Smooth muscle cell of the pulmonary artery (primary cell): ENCODE data around the gene BAIAP3. TPM values are rescaled to one million over a fixed set of nuclear protein-coding genes. Genes with fewer than 3 reads are reported as not detected.

Experiments used
- total RNA-seq: library from RNA; depleted of rRNA; stranded (reverse); fragments of >200 nt; gene quantifications from 2 replicates; pipeline ENCODE4 v1.2.3, GENCODE V29; 2014

The BAIAP3 gene, protein sequence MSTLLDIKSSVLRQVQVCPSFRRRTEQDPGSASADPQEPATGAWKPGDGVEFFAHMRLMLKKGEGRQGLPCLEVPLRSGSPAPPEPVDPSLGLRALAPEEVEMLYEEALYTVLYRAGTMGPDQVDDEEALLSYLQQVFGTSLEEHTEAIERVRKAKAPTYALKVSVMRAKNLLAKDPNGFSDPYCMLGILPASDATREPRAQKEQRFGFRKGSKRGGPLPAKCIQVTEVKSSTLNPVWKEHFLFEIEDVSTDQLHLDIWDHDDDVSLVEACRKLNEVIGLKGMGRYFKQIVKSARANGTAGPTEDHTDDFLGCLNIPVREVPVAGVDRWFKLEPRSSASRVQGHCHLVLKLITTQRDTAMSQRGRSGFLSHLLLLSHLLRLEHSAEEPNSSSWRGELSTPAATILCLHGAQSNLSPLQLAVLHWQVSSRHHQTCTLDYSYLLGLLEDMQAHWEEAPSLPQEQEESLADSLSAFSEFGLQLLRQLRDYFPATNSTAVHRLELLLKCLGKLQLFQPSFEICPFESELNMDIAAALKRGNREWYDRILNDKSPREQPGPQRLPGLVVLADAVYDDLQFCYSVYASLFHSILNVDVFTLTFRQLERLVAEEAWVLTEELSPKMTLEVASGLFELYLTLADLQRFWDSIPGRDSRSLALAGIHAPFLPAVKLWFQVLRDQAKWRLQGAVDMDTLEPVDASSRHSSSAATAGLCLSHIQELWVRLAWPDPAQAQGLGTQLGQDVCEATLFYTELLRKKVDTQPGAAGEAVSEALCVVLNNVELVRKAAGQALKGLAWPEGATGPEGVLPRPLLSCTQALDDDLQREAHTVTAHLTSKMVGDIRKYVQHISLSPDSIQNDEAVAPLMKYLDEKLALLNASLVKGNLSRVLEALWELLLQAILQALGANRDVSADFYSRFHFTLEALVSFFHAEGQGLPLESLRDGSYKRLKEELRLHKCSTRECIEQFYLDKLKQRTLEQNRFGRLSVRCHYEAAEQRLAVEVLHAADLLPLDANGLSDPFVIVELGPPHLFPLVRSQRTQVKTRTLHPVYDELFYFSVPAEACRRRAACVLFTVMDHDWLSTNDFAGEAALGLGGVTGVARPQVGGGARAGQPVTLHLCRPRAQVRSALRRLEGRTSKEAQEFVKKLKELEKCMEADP
- total RNA-seq: 1.2 and 1.3 TPM in 2 replicates

DNA sequence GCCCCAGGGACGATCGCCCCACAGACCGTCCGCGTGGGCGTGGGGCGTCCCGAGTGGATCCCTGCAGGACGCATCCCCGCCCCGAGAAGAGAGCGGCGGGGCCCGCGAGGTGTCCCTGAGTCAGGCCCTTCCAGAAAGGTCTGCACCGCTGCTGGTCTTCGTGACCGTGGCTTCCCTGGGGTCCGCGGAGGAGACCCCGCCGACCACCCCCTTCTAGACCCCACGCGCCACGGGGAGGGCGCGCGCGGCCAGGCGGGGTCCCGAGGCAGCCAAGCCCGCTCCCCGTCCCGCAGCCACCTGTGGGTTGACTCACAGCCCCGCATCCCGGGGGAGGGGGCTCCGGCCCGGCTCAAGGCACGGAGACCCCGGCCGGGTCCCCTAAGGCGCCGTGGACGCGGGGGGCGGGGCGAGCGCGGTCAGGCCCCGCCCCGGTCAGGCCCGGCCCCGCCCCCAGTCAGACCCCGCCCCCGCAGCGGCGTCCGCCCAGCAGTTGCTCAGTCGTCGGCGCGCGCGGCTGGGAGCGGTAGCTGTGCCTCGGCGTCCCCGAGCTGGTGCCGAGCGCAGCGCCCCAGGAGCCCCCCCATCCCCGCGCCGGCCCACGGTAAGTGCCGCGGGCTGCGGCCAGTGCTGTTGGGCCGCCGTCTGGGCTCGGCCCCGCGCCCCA, at the start of gene BAIAP3:
Gene BAIAP3, plus strand, starts transcription at position 497 of the 664 bp plus-strand sequence. CDS start 4,905 bp downstream, outside the sequence.

DNA sequence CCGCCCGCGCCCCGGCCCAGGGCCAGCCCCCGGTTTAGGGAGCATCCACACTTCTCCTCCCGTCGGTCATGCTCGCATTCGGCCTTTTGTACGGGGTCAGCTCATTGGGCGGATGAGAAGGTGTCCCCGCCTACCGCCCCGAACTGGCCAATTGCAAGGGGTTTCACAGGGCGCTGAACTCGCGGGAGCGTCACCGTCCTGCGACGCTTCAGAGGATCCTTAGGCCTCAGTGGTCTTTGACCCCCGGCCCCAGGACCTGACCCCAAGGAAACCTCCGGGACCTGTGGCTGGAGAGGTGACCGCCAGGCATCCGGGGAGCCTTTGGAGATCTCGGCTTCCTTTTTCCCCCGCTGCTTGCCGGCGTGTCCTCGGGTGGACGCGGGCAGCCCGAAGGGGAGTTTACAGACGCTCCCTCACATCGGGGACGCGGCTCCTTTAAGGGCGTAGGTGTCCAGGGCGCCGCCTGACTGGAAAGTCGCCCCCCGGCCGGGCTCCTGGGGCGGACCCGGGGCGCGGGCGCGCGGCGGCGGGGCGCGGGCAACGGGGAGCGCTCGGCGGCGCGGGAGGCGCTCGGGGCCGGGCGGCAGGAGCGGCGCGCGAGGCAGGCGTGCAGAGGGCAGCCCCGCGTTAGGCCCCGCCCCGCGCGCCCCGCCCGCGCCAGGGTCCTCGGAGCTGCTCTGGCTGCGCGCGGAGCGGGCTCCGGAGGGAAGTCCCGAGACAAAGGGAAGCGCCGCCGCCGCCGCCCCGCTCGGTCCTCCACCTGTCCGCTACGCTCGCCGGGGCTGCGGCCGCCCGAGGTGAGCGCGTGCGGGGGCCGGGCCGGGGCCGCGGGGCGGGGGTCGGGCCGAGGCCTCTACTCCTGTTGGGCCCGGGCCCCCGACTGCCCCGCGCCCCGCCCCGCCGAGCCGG, 24.2 kb upstream of the BAIAP3 start, which contains the start of gene UBE2I:
Gene UBE2I, plus strand, starts transcription at position 660 of the 909 bp plus-strand sequence. CDS start 4,395 bp downstream, outside the sequence.

DNA sequence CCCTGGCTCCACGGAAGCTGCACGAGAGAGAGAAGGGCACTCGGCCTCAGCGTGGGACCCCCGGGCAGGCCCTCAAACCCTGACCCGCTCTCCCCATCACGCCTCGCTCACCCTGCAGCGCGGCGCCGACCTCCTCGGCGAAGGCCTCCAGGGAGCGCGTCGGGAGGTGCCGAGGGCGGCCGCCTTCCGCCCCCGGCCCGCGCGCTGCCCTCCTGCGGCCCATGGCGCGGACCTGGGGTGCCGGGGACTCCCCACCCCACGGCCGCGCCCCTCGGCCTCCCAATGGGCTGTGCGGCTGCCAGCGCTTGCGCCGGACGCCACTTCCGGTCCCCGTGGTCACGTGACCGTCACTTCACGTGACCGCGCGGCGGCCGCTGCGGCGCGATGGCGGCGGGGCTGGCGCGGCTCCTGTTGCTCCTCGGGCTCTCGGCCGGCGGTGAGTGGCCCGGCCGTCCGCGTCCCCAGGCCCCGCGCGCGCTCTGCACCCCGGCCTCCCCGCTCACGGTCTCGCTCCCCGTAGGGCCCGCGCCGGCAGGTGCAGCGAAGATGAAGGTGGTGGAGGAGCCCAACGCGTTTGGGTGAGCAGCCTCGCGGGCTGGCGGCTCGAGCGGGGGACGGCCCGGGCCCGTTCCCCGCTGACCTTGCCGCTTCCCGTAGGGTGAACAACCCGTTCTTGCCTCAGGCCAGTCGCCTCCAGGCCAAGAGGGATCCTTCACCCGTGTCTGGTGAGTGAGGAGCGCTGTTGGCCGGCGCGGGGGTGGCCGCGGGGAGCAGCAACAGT, 18.3 kb downstream of the BAIAP3 start, which contains the start of the genes GNPTG and TSR3:
Gene GNPTG, plus strand, starts transcription at position 350 of the 781 bp plus-strand sequence. Its CDS starts 35 bp downstream, at position 385.
Gene TSR3, minus strand, starts transcription at position 297 of the 781 bp plus-strand sequence. Its CDS starts 74 bp downstream, at position 223.

Other genes with a start within 250 kb of the BAIAP3 start
- gene C1QTNF8, start 237.4 kb upstream of the BAIAP3 start, total RNA-seq: 0.13 TPM in 1 of 2 replicates, not detected in the other
- gene CACNA1H, start 180.5 kb upstream of the BAIAP3 start, total RNA-seq: 12.6 and 17.0 TPM in 2 replicates
- gene TPSG1, start 108.4 kb upstream of the BAIAP3 start, total RNA-seq: not detected in 2 replicates
- not detected in 2 replicates for gene TPSB2, start 103.5 kb upstream of the BAIAP3 start, total RNA-seq
- gene TPSAB1, start 92.9 kb upstream of the BAIAP3 start, total RNA-seq: not detected in 2 replicates
- gene TPSD1, start 77.6 kb upstream of the BAIAP3 start, total RNA-seq: not detected in 2 replicates
- gene UBE2I, start 24.0 kb upstream of the BAIAP3 start, total RNA-seq: 44.2 and 52.5 TPM in 2 replicates
- 51.9 and 69.6 TPM in 2 replicates for gene TSR3, start 18.2 kb downstream of the BAIAP3 start, total RNA-seq
- 54.5 and 67.9 TPM in 2 replicates for gene GNPTG, start 18.3 kb downstream of the BAIAP3 start, total RNA-seq
- gene UNKL, start 81.1 kb downstream of the BAIAP3 start, total RNA-seq: 12.4 and 16.8 TPM in 2 replicates
- gene UQCC4, start 87.1 kb downstream of the BAIAP3 start, total RNA-seq: 11.3 and 13.0 TPM in 2 replicates
- gene PERCC1, start 97.4 kb downstream of the BAIAP3 start, total RNA-seq: not detected in 2 replicates
- 0.33 and 0.96 TPM in 2 replicates for gene CCDC154, start 110.9 kb downstream of the BAIAP3 start, total RNA-seq
- gene CLCN7, start 141.4 kb downstream of the BAIAP3 start, total RNA-seq: 106 and 148 TPM in 2 replicates
- gene PTX4, start 155.3 kb downstream of the BAIAP3 start, total RNA-seq: 0.20 TPM in 1 of 2 replicates, not detected in the other
- 12.9 and 18.1 TPM in 2 replicates for gene TELO2, start 159.7 kb downstream of the BAIAP3 start, total RNA-seq
- 18.9 and 20.5 TPM in 2 replicates for gene TMEM204, start 200.0 kb downstream of the BAIAP3 start, total RNA-seq